ENCODE results near the gene ACAD10.
"Not testable (repeated sequence)": the region's sequence is repeated elsewhere in the genome, so short reads cannot be mapped to it uniquely, and the experiment has no call there.

The ACAD10 gene

GRCh38 chr12:111685811-111686573, at the start of gene ACAD10, which contains the start of gene BRAP:
TSS of gene ACAD10 (plus strand) at chr12:111686053. CDS start at chr12:111692710, 6,657 bp downstream.
TSS of gene BRAP (minus strand) at chr12:111685956. CDS start at chr12:111685792, 164 bp downstream.
- DNase-seq (ENCODE audit: low read depth) = peak; percentile 92

GRCh38 chr12:111636209-111636945, 49.5 kb upstream of the ACAD10 start:
- DNase-seq (ENCODE audit: low read depth) = no peak

GRCh38 chr12:111638556-111638955, 47.3 kb upstream of the ACAD10 start:
- no peak for DNase-seq (ENCODE audit: low read depth)

- DNase-seq (ENCODE audit: low read depth) = no peak
These were observed 45.3 kb upstream of the ACAD10 start for GRCh38 chr12:111640506-111640905.

- DNase-seq (ENCODE audit: low read depth) = no peak
These were observed 43.0 kb upstream of the ACAD10 start for GRCh38 chr12:111642681-111643426.

GRCh38 chr12:111643427-111643826, 42.4 kb upstream of the ACAD10 start:
- no peak for DNase-seq (ENCODE audit: low read depth)

GRCh38 chr12:111645433-111645832, 40.4 kb upstream of the ACAD10 start:
- DNase-seq (ENCODE audit: low read depth) = no peak

- no peak for DNase-seq (ENCODE audit: low read depth)
These were observed 34.9 kb upstream of the ACAD10 start for GRCh38 chr12:111650912-111651311.

GRCh38 chr12:111652530-111652929, 33.3 kb upstream of the ACAD10 start:
- DNase-seq (ENCODE audit: low read depth) = not testable (repeated sequence)

GRCh38 chr12:111653596-111653995, 32.3 kb upstream of the ACAD10 start:
- no peak for DNase-seq (ENCODE audit: low read depth)

- DNase-seq (ENCODE audit: low read depth) = no peak
These were observed 30.5 kb upstream of the ACAD10 start for GRCh38 chr12:111655356-111655755.

- DNase-seq (ENCODE audit: low read depth) = no peak
These were observed 29.8 kb upstream of the ACAD10 start for GRCh38 chr12:111656016-111656415.

GRCh38 chr12:111664499-111664898, 21.4 kb upstream of the ACAD10 start:
- DNase-seq (ENCODE audit: low read depth) = no peak

GRCh38 chr12:111664961-111665865, 20.6 kb upstream of the ACAD10 start:
- no peak for DNase-seq (ENCODE audit: low read depth)

GRCh38 chr12:111672822-111673381, 13.0 kb upstream of the ACAD10 start:
- DNase-seq (ENCODE audit: low read depth) = no peak

- DNase-seq (ENCODE audit: low read depth) = no peak
These were observed 12.3 kb upstream of the ACAD10 start for GRCh38 chr12:111673503-111673902.

GRCh38 chr12:111677186-111677585, 8.7 kb upstream of the ACAD10 start:
- DNase-seq (ENCODE audit: low read depth) = no peak

- DNase-seq (ENCODE audit: low read depth) = not testable (repeated sequence)
These were observed 1.2 kb upstream of the ACAD10 start for GRCh38 chr12:111684485-111685198.

- DNase-seq (ENCODE audit: low read depth) = no peak
These were observed 487 bp upstream of the ACAD10 start for GRCh38 chr12:111685322-111685810.

GRCh38 chr12:111686574-111687105, 787 bp downstream of the ACAD10 start:
- DNase-seq (ENCODE audit: low read depth) = no peak

Measured in stimulated activated CD8-positive, alpha-beta memory T cell treated with anti-CD3 and anti-CD28 coated beads, Interleukin-4, amount 100 ng/mL, for 24 hours (primary cell).